Endothelial cell of umbilical vein (primary cell): Measurements from ENCODE around the gene FAM161A. TPM values are rescaled to one million over a fixed set of nuclear protein-coding genes. Genes with fewer than 3 reads are reported as not detected.

Source experiments
- BruUV-seq: library from RNA; stranded (reverse); fragments of 400-500 nt; replicated peaks from 2 replicates; lab custom pipeline; 2021; lab: Mats Ljungman, UMichigan
- CTCF ChIA-PET: fragments of 300-600, 350-600 bp; sonication (Branson Sonifier 250); formaldehyde crosslinking; loops from one replicate; lab custom pipeline; 2021; ENCODE audit warnings: antibody characterized with exemption, inconsistent platforms; lab: Charles Lee
- POLR2A ChIA-PET: fragments of 300-600, 350-600 bp; sonication (Branson Sonifier 250); formaldehyde crosslinking; loops from one replicate; lab custom pipeline; 2021; ENCODE audit warnings: antibody characterized with exemption, inconsistent platforms; lab: Charles Lee
- DNase-seq: peaks from one replicate; pipeline ENCODE4 v3.0.0-alpha.2; 2011; ENCODE audit warnings: low read depth, low spot score
- FAIRE-seq: peaks from 2 replicates; lab custom pipeline; 2011; peaks lifted over from hg19 to GRCh38; lab: Jason Lieb, UNC
- H2AFZ ChIP-seq: 2 replicates; pipeline ENCODE4 v1.6.0; 2012; ENCODE audit warnings: low read depth, low read length, control low read depth, inconsistent platforms
- H3K27ac ChIP-seq: 2 replicates; pipeline ENCODE4 v1.5.1; 2011; ENCODE audit warnings: low read depth, mild to moderate bottlenecking, control low read depth, low read length, moderate library complexity; ENCODE audit not compliant: insufficient read depth
- H3K27me3 ChIP-seq, 2 experiments: 2 replicates each; pipeline versions ENCODE4 v1.6.0 to v1.6.1; 2011; ENCODE audit warnings: low read length in 2 of 2, mixed read lengths in 1 of 2; ENCODE audit not compliant: control insufficient read depth in 2 of 2, insufficient read depth in 2 of 2
- H3K36me3 ChIP-seq, 2 experiments: 2 replicates in 1 of 2; 3 replicates in 1 of 2; pipeline ENCODE4 v1.5.1; 2011; ENCODE audit warnings: low read length in 2 of 2, mild to moderate bottlenecking in 1 of 2, moderate library complexity in 1 of 2; ENCODE audit not compliant: control insufficient read depth in 2 of 2, insufficient read depth in 2 of 2; ENCODE audit errors: extremely low read depth in 1 of 2
- H3K4me1 ChIP-seq: 3 replicates; pipeline ENCODE4 v1.5.1; 2011; ENCODE audit warnings: mild to moderate bottlenecking, low read length; ENCODE audit not compliant: control insufficient read depth, insufficient read depth; ENCODE audit errors: extremely low read depth
- H3K4me2 ChIP-seq: 2 replicates; pipeline ENCODE4 v1.6.1; 2011; ENCODE audit warnings: low read length, control low read depth, mixed read lengths; ENCODE audit not compliant: insufficient read depth
- H3K4me3 ChIP-seq, 3 experiments: fragments of 200-600 bp in 1 of 3; sonication (generic), shearing (Covaris generic) in 1 of 3; replicated peaks in 1 of 3; 2 replicates each; pipeline ENCODE4 v1.5.1; 2011 to 2016; ENCODE audit warnings: control low read depth in 3 of 3, low read length in 3 of 3, mild to moderate bottlenecking in 2 of 3, inconsistent platforms in 1 of 3, low read depth in 1 of 3, moderate library complexity in 1 of 3; ENCODE audit not compliant: insufficient read depth in 1 of 3
- H3K79me2 ChIP-seq: 2 replicates; pipeline ENCODE4 v1.6.0; 2012; ENCODE audit warnings: low read length, inconsistent platforms; ENCODE audit not compliant: control insufficient read depth, insufficient read depth
- H3K9ac ChIP-seq: replicated peaks from 2 replicates; pipeline ENCODE3; 2011; ENCODE audit warnings: low read length, control low read depth; ENCODE audit not compliant: insufficient read depth; ENCODE audit errors: extremely low read depth
- H3K9me1 ChIP-seq: replicated peaks from 3 replicates; pipeline ENCODE4 v1.6.0; 2011; ENCODE audit warnings: mild to moderate bottlenecking, low read length; ENCODE audit not compliant: control insufficient read depth, insufficient read depth; ENCODE audit errors: extremely low read depth
- H3K9me3 ChIP-seq: replicated peaks from 2 replicates; pipeline ENCODE4 v1.5.1; 2012; ENCODE audit warnings: low read length, inconsistent platforms; ENCODE audit not compliant: control insufficient read depth, insufficient read depth
- H4K20me1 ChIP-seq: replicated peaks from 2 replicates; pipeline ENCODE3; 2011; ENCODE audit warnings: mild to moderate bottlenecking, low read length; ENCODE audit not compliant: control insufficient read depth, insufficient read depth; ENCODE audit errors: extremely low read depth
- CTCF ChIP-seq, 2 donors: IDR thresholded peaks; 1 replicate in 1 of 2; 2 replicates in 1 of 2; pipeline ENCODE4 v1.5.1; 2011; ENCODE audit warnings: low read length in 2 of 2, mild to moderate bottlenecking in 2 of 2, moderate library complexity in 2 of 2, control low read depth in 1 of 2, inconsistent platforms in 1 of 2, low read depth in 1 of 2; ENCODE audit not compliant: insufficient read depth in 1 of 2; ENCODE audit errors: extremely low read depth in 1 of 2
- EZH2 ChIP-seq: IDR thresholded peaks from 2 replicates; pipeline ENCODE4 v1.6.1; 2012; ENCODE audit warnings: borderline replicate concordance, low read depth, mild to moderate bottlenecking, moderate library complexity, low read length, inconsistent platforms; ENCODE audit not compliant: severe bottlenecking
- FOS ChIP-seq: IDR thresholded peaks from 2 replicates; pipeline ENCODE4 v1.6.1; 2011; ENCODE audit warnings: mild to moderate bottlenecking, low read length, moderate library complexity, borderline replicate concordance; ENCODE audit not compliant: insufficient read depth
- GATA2 ChIP-seq: IDR thresholded peaks from 2 replicates; pipeline ENCODE4 v1.7.0; 2011; ENCODE audit warnings: low read depth, mild to moderate bottlenecking, moderate library complexity, mixed read lengths, low read length; ENCODE audit not compliant: insufficient read length, insufficient read depth
- JUN ChIP-seq: IDR thresholded peaks from 2 replicates; pipeline ENCODE4 v1.6.1; 2011; ENCODE audit warnings: borderline replicate concordance, low read depth; ENCODE audit not compliant: insufficient read length, insufficient read depth
- MAX ChIP-seq: IDR thresholded peaks from 2 replicates; pipeline ENCODE4 v1.6.1; 2011; ENCODE audit not compliant: insufficient read depth, insufficient read length
- MYC ChIP-seq: IDR thresholded peaks from one replicate; pipeline ENCODE4 v1.6.1; 2011; ENCODE audit warnings: mild to moderate bottlenecking, low read depth, low read length
- POLR2A ChIP-seq: IDR thresholded peaks from 2 replicates; pipeline ENCODE4 v1.6.1; 2012; ENCODE audit warnings: low read depth, mild to moderate bottlenecking, control low read depth, low read length
- POLR2AphosphoS5 ChIP-seq: IDR thresholded peaks from 2 replicates; pipeline ENCODE4 v1.6.1; 2012; ENCODE audit warnings: low read depth, mild to moderate bottlenecking, control low read depth, low read length, moderate library complexity; ENCODE audit not compliant: insufficient read depth
- dilution Hi-C: fragments of 300-500 bp; cut with MboI; formaldehyde crosslinking; loops from one replicate; pipeline ENCODE4 v1.15.0; 2019; ENCODE audit warnings: low sequenced_read_pairs; ENCODE audit not compliant: extremely low pct_ligation_motif_present
- intact Hi-C: fragments of 100-400 bp; cut with micrococcal nuclease; formaldehyde crosslinking; loops from one replicate; pipeline ENCODE4 v1.10.0; 2022
- polyA plus RNA-seq, 4 experiments: library from polyadenylated mRNA; depleted of rRNA in 3 of 4; stranded (reverse) in 3 of 4; unstranded in 1 of 4; fragments of >200 nt; gene quantifications; 2 replicates each; pipeline versions ENCODE4 v1.2.1 to v1.2.3, GENCODE V29; 2011 to 2012; ENCODE audit warnings: missing spikeins in 1 of 4
- total RNA-seq: library from RNA; stranded (reverse); gene quantifications from 2 replicates; pipeline ENCODE4 v1.2.3, GENCODE V29; 2021

FAM161A gene
- total and polyA plus RNA-seq, 2 donors (not counting 3 experiments of a cell fraction or from before 2014, with no cell fraction given), result 0.81 to 6.1 TPM

GRCh38 chr2:61792355-61792890 is 61.4 kb downstream of the FAM161A start:
- Histone ChIP-seq H3K4me1 (no peaks in the 10 kb centered on the region), H2AFZ (no peak overlapping the region), H3K9me3 (no peaks in the 10 kb centered on the region), H3K27ac (no peak overlapping the region), H3K27me3 (peaks cover 2 to 4% of the 10 kb centered on the region in 2 experiments), H3K9me1 (no peaks in the 10 kb centered on the region), H3K4me2 (no peak overlapping the region), H3K36me3 (no peaks in the 10 kb centered on the region), H3K4me3 (no peak overlapping the region), H3K9ac (no peak overlapping the region), H4K20me1 (no peaks in the 10 kb centered on the region), H3K79me2 (no peaks in the 10 kb centered on the region)
- intact Hi-C loops (loop anchor here (5.0 to 10.0 kb wide), 2 partner anchors 98 to 655 kb away; no protein-coding TSS in a partner anchor), dilution Hi-C loops (no loop called here)
- BruUV-seq, result no TSS peak
- CTCF ChIA-PET, result interaction anchor here (1.0 to 2.2 kb wide), 4 partner anchors 8 to 657 kb away, joined by 3 to 18 read pairs (median 3); no protein-coding TSS in a partner anchor
- DNase-seq (no peak), FAIRE-seq (no peak)
- TF ChIP-seq JUN, result no peak
- POLR2A ChIA-PET, result interaction anchor here (0.6 kb wide), 1 partner anchor 10 kb away, joined by 3 read pairs; no protein-coding TSS in a partner anchor

GRCh38 chr2:61789807-61790602 is 63.9 kb downstream of the FAM161A start:
- H3K9me1 ChIP-seq, result no peaks in the 10 kb centered on the region
- H3K9me3 ChIP-seq, result no peaks in the 10 kb centered on the region
- DNase-seq (no peak), FAIRE-seq (no peak)
- no TSS peak for BruUV-seq
- dilution Hi-C loops (no loop called here), intact Hi-C loops (loop anchor here (5.0 to 10.0 kb wide), 2 partner anchors 95 to 653 kb away; no protein-coding TSS in a partner anchor)
- TF ChIP-seq FOS (no peak), JUN (no peak), POLR2A (no peak), MYC (no peak), GATA2 (no peak), POLR2AphosphoS5 (no peak), EZH2 (no peak), MAX (no peak), CTCF (IDR thresholded peaks at IDR 0.05; ENCODE audit: extremely low read depth in 1 of 2, insufficient read depth in 1 of 2, low read depth in 1 of 2, low read length in 2 of 2) (no peak)
- H3K27ac ChIP-seq, result no peak overlapping the region
- H3K36me3 ChIP-seq, result no peaks in the 10 kb centered on the region
- H3K79me2 ChIP-seq, result no peaks in the 10 kb centered on the region
- H3K27me3 ChIP-seq, result peaks cover 2 to 4% of the 10 kb centered on the region in 2 experiments
- no peaks in the 10 kb centered on the region for H4K20me1 ChIP-seq
- no peak overlapping the region for H2AFZ ChIP-seq
- ChIA-PET CTCF (no interaction called here), POLR2A (no interaction called here)
- no peak overlapping the region for H3K4me3 ChIP-seq
- no peak overlapping the region for H3K9ac ChIP-seq
- H3K4me2 ChIP-seq, result no peak overlapping the region
- H3K4me1 ChIP-seq, result no peaks in the 10 kb centered on the region
